ENCODE measurements around the gene TEKT3.

The TEKT3 gene

GRCh38 chr17:15341385-15341849 lies at the start of gene TEKT3:
TEKT3 (minus strand) TSS chr17:15341597; CDS start chr17:15331585, 10,012 bp downstream.
- no peak for TF ChIP-seq ZFX (IDR thresholded peaks at IDR 0.05; ENCODE audit: borderline replicate concordance)
- TF ChIP-seq CTCF (IDR thresholded peaks at IDR 0.05), result no peak
- H3K27ac ChIP-seq, result no peak within 1 kb of the TSS

- no peak overlapping the region for H3K27ac ChIP-seq
- TF ChIP-seq ZFX (IDR thresholded peaks at IDR 0.05; ENCODE audit: borderline replicate concordance), result no peak
- no peak for TF ChIP-seq CTCF (IDR thresholded peaks at IDR 0.05)
These were observed 47.1 kb upstream of the TEKT3 start for GRCh38 chr17:15388356-15389041.

GRCh38 chr17:15386083-15386482 lies 44.7 kb upstream of the TEKT3 start:
- no peak overlapping the region for H3K27ac ChIP-seq
- TF ChIP-seq CTCF (IDR thresholded peaks at IDR 0.05) (no peak), ZFX (IDR thresholded peaks at IDR 0.05; ENCODE audit: borderline replicate concordance) (no peak)

GRCh38 chr17:15385305-15385704 lies 43.9 kb upstream of the TEKT3 start:
- H3K27ac ChIP-seq, result no peak overlapping the region
- TF ChIP-seq ZFX (IDR thresholded peaks at IDR 0.05; ENCODE audit: borderline replicate concordance) (no peak), CTCF (IDR thresholded peaks at IDR 0.05) (no peak)

- H3K27ac ChIP-seq, result no peak overlapping the region
- no peak for TF ChIP-seq ZFX (IDR thresholded peaks at IDR 0.05; ENCODE audit: borderline replicate concordance)
- TF ChIP-seq CTCF (IDR thresholded peaks at IDR 0.05), result no peak
These were observed 42.9 kb upstream of the TEKT3 start for GRCh38 chr17:15384142-15384787.

GRCh38 chr17:15382914-15383313 lies 41.5 kb upstream of the TEKT3 start:
- TF ChIP-seq ZFX (IDR thresholded peaks at IDR 0.05; ENCODE audit: borderline replicate concordance), result no peak
- no peak for TF ChIP-seq CTCF (IDR thresholded peaks at IDR 0.05)
- no peak overlapping the region for H3K27ac ChIP-seq

- TF ChIP-seq ZFX (IDR thresholded peaks at IDR 0.05; ENCODE audit: borderline replicate concordance) (no peak), CTCF (IDR thresholded peaks at IDR 0.05) (no peak)
These were observed 40.3 kb upstream of the TEKT3 start for GRCh38 chr17:15381707-15382106.

More at GRCh38 chr17:15381707-15382106, 40.3 kb upstream of the TEKT3 start:
- no peak overlapping the region for H3K27ac ChIP-seq
